OCI-LY3 (cell line): Measurements from ENCODE around the gene CMIP.

Experiments used
- EZH2phosphoT487 ChIP-seq: fragments of 200-600 bp; shearing (Covaris generic); IDR thresholded peaks from 2 replicates; pipeline ENCODE4 v1.6.1; 2018; ENCODE audit warnings: antibody characterized with exemption, mixed run types, low read depth
- TF ChIP-seq, protein P1 (sequence below): fragments of 200-600, 300-600 bp; sonication (generic); IDR thresholded peaks from 2 replicates; pipeline ENCODE4 v1.5.1; 2014; ENCODE audit warnings: antibody characterized with exemption, low read length, low read depth

DNA sequence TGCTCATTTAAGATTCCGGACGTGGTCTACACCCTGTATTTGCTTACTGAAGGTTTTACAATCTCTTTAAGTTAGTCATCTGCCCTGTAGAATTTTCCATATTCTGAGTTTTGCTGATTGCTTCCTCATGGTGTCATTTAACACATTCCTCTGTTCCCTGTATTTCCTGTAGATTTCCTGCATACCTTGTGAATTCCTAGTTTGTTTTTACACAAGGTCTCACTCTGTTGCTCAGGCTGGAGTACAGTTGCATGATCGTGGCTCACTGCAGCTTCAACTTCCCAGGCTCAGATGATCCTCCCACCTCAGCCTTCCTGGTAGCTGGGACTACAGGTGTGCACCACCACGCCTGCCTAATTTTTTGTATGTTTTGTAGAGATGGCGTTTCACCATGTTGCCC lies 66.8 kb downstream of the CMIP start:
- TF ChIP-seq, protein P1, sequence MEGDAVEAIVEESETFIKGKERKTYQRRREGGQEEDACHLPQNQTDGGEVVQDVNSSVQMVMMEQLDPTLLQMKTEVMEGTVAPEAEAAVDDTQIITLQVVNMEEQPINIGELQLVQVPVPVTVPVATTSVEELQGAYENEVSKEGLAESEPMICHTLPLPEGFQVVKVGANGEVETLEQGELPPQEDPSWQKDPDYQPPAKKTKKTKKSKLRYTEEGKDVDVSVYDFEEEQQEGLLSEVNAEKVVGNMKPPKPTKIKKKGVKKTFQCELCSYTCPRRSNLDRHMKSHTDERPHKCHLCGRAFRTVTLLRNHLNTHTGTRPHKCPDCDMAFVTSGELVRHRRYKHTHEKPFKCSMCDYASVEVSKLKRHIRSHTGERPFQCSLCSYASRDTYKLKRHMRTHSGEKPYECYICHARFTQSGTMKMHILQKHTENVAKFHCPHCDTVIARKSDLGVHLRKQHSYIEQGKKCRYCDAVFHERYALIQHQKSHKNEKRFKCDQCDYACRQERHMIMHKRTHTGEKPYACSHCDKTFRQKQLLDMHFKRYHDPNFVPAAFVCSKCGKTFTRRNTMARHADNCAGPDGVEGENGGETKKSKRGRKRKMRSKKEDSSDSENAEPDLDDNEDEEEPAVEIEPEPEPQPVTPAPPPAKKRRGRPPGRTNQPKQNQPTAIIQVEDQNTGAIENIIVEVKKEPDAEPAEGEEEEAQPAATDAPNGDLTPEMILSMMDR: no peak
- no peak for TF ChIP-seq EZH2phosphoT487
